Loucy (cell line): ENCODE data around the gene TPM2.

Experiments
- EZH2phosphoT487 ChIP-seq: fragments of 200-600 bp; IDR thresholded peaks from 2 replicates; pipeline ENCODE4 v1.6.1; 2018; ENCODE audit warnings: antibody characterized with exemption, mild to moderate bottlenecking, moderate library complexity, borderline replicate concordance
- TF ChIP-seq, protein P1 (sequence below): fragments of 200-600 bp; sonication (generic); conservative IDR thresholded peaks from 2 replicates; pipeline ENCODE4 v1.5.1; 2014; ENCODE audit warnings: mild to moderate bottlenecking, antibody characterized with exemption, low read length

- TF ChIP-seq, protein P1, sequence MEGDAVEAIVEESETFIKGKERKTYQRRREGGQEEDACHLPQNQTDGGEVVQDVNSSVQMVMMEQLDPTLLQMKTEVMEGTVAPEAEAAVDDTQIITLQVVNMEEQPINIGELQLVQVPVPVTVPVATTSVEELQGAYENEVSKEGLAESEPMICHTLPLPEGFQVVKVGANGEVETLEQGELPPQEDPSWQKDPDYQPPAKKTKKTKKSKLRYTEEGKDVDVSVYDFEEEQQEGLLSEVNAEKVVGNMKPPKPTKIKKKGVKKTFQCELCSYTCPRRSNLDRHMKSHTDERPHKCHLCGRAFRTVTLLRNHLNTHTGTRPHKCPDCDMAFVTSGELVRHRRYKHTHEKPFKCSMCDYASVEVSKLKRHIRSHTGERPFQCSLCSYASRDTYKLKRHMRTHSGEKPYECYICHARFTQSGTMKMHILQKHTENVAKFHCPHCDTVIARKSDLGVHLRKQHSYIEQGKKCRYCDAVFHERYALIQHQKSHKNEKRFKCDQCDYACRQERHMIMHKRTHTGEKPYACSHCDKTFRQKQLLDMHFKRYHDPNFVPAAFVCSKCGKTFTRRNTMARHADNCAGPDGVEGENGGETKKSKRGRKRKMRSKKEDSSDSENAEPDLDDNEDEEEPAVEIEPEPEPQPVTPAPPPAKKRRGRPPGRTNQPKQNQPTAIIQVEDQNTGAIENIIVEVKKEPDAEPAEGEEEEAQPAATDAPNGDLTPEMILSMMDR: no peak
- no peak for TF ChIP-seq EZH2phosphoT487
Measured at GRCh38 chr9:35651956-35652828, 37.5 kb downstream of the TPM2 start.
